Measurements from ENCODE around the gene FBXO38. TPM values are rescaled to one million over a fixed set of nuclear protein-coding genes. Genes with fewer than 3 reads are reported as not detected.

The FBXO38 gene
- total and polyA plus RNA-seq, 9 of the 15 experiments (the other 6 are each of a cell fraction or from before 2014, with no cell fraction given), result 7.4 to 39.4 (median 29.3) TPM

DNA sequence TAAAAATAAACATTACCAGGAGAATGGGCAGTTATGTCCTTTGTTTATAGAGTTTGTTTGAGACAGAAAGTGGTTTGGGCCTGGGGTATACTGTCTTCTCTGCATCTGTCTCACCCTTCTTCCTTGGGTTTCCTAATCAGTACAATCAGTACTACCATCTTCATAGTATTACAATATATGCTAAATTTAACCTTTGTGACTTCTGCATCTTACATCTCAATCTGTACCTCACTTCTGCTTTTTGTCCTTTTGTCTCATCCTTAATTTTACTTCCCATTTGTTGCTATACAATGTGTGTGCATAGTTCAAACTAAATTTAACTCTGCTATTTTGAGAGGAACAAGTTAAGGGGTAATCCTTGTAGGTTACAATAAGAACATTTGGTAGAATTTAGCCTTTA is 19.6 kb downstream of the FBXO38 start:
- ATAC-seq, result no peak
- CTCF ChIA-PET (ENCODE audit: low intra/inter-chr PET ratio), result no interaction called here

More for the DNA sequence above, 19.6 kb downstream of the FBXO38 start:
- Histone ChIP-seq H3K9ac (ENCODE audit: insufficient read depth in 1 of 2, low read depth in 2 of 2, low read length in 2 of 2) (no peak overlapping the region), H3K4me3 (no peak overlapping the region), H3K9me1 (ENCODE audit: control insufficient read depth, insufficient read depth, low read length) (no peaks in the 10 kb centered on the region), H3K27ac (ENCODE audit: extremely low read depth, low read depth, low read length) (no peak overlapping the region), H3K9me3 (replicated peaks; ENCODE audit: control insufficient read depth, insufficient read depth, low read depth, low read length) (no peaks in the 10 kb centered on the region), H3K79me2 (ENCODE audit: control insufficient read depth, insufficient read depth, low read length) (no peaks in the 10 kb centered on the region), H3K4me2 (ENCODE audit: insufficient read depth, low read length) (no peak overlapping the region), H4K20me1 (replicated peaks; ENCODE audit: control insufficient read depth, insufficient read depth, low read length) (no peaks in the 10 kb centered on the region), H2AFZ (ENCODE audit: low read depth, low read length) (no peak overlapping the region), H3K4me1 (replicated peaks in 1 of 2; ENCODE audit: control insufficient read depth in 2 of 2, insufficient read depth in 2 of 2, low read length in 2 of 2) (no peaks in the 10 kb centered on the region), H3K36me3 (ENCODE audit: control insufficient read depth, insufficient read depth, low read length) (peaks cover 92% of the 10 kb centered on the region), H3K27me3 (ENCODE audit: control insufficient read depth in 2 of 2, insufficient read depth in 2 of 2, low read length in 2 of 2) (no peaks in the 10 kb centered on the region)
- DNase-seq (ENCODE audit: extremely low read depth in 1 of 4, low spot score in 3 of 4) (no peak), FAIRE-seq (no peak)
- in situ Hi-C loops (cut with MboI) (loop anchor here (5.0 kb wide), 1 partner anchor 34 kb away; no protein-coding TSS in a partner anchor), intact Hi-C loops (cut with micrococcal nuclease) (no loop called here)
- BruUV-seq (replicated peaks), result no TSS peak
- POLR2A ChIA-PET, result no interaction called here
- no peak for TF ChIP-seq ZKSCAN1 (IDR thresholded peaks at IDR 0.05; ENCODE audit: low read depth, low read length)
- no peak for TF ChIP-seq POLR2G (IDR thresholded peaks at IDR 0.05; ENCODE audit: low read depth, low read length)
- TF ChIP-seq, protein P1, sequence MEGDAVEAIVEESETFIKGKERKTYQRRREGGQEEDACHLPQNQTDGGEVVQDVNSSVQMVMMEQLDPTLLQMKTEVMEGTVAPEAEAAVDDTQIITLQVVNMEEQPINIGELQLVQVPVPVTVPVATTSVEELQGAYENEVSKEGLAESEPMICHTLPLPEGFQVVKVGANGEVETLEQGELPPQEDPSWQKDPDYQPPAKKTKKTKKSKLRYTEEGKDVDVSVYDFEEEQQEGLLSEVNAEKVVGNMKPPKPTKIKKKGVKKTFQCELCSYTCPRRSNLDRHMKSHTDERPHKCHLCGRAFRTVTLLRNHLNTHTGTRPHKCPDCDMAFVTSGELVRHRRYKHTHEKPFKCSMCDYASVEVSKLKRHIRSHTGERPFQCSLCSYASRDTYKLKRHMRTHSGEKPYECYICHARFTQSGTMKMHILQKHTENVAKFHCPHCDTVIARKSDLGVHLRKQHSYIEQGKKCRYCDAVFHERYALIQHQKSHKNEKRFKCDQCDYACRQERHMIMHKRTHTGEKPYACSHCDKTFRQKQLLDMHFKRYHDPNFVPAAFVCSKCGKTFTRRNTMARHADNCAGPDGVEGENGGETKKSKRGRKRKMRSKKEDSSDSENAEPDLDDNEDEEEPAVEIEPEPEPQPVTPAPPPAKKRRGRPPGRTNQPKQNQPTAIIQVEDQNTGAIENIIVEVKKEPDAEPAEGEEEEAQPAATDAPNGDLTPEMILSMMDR (IDR thresholded peaks at IDR 0.05 in 2 of 3, conservative IDR thresholded peaks at IDR 0.05 in 1 of 3; ENCODE audit: insufficient read depth in 2 of 3, low read depth in 1 of 3, low read length in 3 of 3), result no peak
- TF ChIP-seq SPI1 (IDR thresholded peaks at IDR 0.05; ENCODE audit: borderline replicate concordance, low read depth, low read length), result peak; percentile 56; the same call in 1 of the 2 replicates
- no peak for TF ChIP-seq BCOR (IDR thresholded peaks at IDR 0.05)

All from K562 (cell line).